BE2C (cell line): Measurements from ENCODE around the gene CRYBA2.

Source experiments
- DNase-seq: peaks from one replicate; pipeline ENCODE4 v3.0.0-alpha.2; 2020
- H3K27me3 ChIP-seq: fragments of 250-450 bp; sonication (Bioruptor Pico); 2 replicates; pipeline ENCODE4 v1.5.1; 2020; ENCODE audit warnings: mild to moderate bottlenecking
- H3K36me3 ChIP-seq: fragments of 250-450 bp; sonication (Bioruptor Pico); 2 replicates; pipeline ENCODE4 v1.5.1; 2020; ENCODE audit warnings: mild to moderate bottlenecking
- H3K4me1 ChIP-seq: fragments of 250-450 bp; sonication (Bioruptor Pico); 2 replicates; pipeline ENCODE4 v1.5.1; 2020
- H3K4me3 ChIP-seq: 2 replicates; pipeline ENCODE4 v1.5.1; 2011; ENCODE audit warnings: low read depth, low read length
- H3K9me3 ChIP-seq: fragments of 250-450 bp; sonication (Bioruptor Pico); 2 replicates; pipeline ENCODE4 v1.5.1; 2020
- TF ChIP-seq, protein P1 (sequence below): IDR thresholded peaks from 2 replicates; pipeline ENCODE4 v1.5.1; 2012; ENCODE audit warnings: mild to moderate bottlenecking, low read depth, low read length

The CRYBA2 gene

DNA sequence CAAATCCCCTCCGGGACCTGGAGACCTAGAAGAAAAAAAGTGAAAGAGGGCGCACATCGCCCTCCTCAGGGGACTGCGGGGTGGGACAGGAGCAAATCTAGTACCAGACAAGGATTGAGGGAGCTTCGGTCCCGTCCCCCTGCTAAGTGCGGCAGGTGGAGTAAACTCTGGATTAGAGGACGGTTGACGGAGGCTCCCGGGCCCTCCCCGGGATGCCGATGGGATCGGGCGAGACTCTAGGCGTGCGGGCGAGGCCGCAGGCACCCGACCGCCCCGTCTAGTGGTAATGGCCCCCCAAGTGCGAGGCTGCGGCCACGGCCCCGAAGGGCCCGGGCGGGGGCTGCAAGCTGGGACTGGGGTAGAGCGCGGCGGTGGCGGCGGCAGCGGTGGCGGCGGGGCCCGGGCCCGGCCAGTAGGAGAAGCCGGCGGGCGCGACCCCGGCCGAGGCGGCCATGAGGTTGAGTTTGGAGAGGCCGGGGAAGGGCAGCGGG, 11.8 kb downstream of the CRYBA2 start:
- Histone ChIP-seq H3K36me3 (peaks cover 26% of the 10 kb centered on the region), H3K27me3 (peaks cover 3% of the 10 kb centered on the region; the same call in 1 of the 2 replicates), H3K4me3 (peak overlapping the region; percentile 96), H3K9me3 (no peaks in the 10 kb centered on the region), H3K4me1 (peaks cover 16% of the 10 kb centered on the region)
- TF ChIP-seq, protein P1, sequence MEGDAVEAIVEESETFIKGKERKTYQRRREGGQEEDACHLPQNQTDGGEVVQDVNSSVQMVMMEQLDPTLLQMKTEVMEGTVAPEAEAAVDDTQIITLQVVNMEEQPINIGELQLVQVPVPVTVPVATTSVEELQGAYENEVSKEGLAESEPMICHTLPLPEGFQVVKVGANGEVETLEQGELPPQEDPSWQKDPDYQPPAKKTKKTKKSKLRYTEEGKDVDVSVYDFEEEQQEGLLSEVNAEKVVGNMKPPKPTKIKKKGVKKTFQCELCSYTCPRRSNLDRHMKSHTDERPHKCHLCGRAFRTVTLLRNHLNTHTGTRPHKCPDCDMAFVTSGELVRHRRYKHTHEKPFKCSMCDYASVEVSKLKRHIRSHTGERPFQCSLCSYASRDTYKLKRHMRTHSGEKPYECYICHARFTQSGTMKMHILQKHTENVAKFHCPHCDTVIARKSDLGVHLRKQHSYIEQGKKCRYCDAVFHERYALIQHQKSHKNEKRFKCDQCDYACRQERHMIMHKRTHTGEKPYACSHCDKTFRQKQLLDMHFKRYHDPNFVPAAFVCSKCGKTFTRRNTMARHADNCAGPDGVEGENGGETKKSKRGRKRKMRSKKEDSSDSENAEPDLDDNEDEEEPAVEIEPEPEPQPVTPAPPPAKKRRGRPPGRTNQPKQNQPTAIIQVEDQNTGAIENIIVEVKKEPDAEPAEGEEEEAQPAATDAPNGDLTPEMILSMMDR = peak; percentile 45
- DNase-seq = peak; percentile 60

DNA sequence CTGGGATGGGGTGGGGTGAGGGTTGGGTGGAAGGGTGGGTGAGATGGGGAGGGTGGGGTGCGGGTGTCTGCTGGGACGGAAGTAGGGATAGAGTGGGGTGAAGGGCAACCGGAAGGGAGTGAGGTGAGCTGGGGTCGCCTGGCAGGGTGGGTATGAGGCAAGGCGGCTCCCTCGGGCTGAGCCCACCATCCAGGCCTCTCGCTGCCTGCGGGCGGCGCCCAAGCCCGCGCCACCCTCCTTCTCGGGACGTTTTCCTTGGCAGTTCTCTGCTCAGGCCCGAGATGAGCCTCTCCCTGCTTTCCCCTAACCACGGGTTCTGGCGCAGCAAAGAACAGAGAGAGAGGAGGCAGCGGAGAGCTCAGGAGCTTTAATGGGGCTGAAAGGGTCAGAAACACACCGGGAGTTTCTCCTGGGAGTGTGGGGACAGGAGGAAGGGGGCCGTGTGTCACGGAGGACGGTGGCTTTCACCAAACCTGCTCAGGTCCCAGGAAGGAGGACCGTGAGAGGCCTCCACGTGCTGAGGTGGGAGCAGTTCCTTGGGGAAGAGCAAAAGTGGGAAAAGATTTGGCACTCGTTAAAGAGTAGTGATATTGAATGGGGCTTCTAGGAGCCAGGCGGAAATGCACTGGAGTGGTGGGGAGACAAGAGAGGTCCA, 12.4 kb downstream of the CRYBA2 start:
- Histone ChIP-seq H3K4me1 (peaks cover 10% of the 10 kb centered on the region), H3K27me3 (peaks cover 3% of the 10 kb centered on the region; the same call in 1 of the 2 replicates), H3K36me3 (peaks cover 26% of the 10 kb centered on the region), H3K9me3 (no peaks in the 10 kb centered on the region), H3K4me3 (peak overlapping the region; percentile 60)
- TF ChIP-seq, protein P1 = peak; percentile 31
- DNase-seq = peak; percentile 72

DNA sequence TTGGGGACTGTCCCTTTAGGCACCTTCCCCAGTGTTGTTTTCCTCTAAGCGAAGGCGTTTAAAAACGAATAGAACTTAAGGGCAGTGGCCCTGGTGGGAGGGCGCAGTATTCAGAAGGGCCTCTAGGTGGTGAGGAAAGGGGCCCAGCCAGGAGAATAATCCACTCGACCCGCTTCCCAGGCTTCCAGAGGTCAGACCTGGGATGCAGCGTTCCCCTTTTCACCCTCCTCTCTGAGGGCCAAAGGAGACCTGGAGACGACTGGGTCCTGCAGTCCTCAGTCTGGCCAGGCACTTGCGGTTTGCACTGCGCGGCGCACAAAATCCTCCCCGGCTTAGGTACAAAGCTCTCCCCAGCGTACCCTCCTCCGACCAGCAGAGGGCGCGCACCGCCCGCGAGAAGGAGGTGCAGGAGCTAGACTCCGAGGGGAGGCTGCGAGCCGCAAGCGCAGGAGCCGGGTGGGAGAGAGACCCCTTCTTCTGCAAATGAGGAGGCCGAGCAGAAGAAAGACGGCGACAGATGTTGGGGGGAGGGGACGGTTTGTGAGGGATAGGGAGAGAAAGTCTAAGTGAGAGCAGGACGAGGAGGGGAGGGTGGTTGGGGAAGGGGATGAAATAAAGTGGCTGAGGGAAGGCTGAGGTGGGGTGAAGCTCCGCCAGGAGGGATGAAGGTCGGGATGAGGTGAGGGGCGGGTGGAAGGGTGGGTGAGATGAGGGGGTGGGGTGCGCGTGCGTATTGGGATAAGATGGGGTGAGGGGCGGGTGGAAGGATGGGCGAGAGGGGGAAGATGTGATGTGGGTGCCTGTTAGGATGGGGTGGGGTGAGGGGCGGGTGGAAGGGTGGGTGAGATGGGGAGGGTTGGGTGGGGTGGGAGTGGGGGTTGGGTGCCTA, 13.1 kb downstream of the CRYBA2 start:
- TF ChIP-seq, protein P1 = peak; percentile 91
- H3K27me3 ChIP-seq = peaks cover 3% of the 10 kb centered on the region; the same call in 1 of the 2 replicates
- H3K36me3 ChIP-seq = peaks cover 26% of the 10 kb centered on the region
- H3K4me1 ChIP-seq = peaks cover 7% of the 10 kb centered on the region
- peak; percentile 94 for DNase-seq
- peak overlapping the region; percentile 64 for H3K4me3 ChIP-seq
- H3K9me3 ChIP-seq = no peaks in the 10 kb centered on the region

- H3K36me3 ChIP-seq = no peaks in the 10 kb centered on the region
- TF ChIP-seq, protein P1 = no peak
- H3K9me3 ChIP-seq = no peaks in the 10 kb centered on the region
- no peak for DNase-seq
- peaks cover 3% of the 10 kb centered on the region; the same call in 1 of the 2 replicates for H3K4me1 ChIP-seq
- H3K4me3 ChIP-seq = no peak overlapping the region
- H3K27me3 ChIP-seq = no peaks in the 10 kb centered on the region
Measured at GRCh38 chr2:218975060-218975777, 18.0 kb downstream of the CRYBA2 start.

DNA sequence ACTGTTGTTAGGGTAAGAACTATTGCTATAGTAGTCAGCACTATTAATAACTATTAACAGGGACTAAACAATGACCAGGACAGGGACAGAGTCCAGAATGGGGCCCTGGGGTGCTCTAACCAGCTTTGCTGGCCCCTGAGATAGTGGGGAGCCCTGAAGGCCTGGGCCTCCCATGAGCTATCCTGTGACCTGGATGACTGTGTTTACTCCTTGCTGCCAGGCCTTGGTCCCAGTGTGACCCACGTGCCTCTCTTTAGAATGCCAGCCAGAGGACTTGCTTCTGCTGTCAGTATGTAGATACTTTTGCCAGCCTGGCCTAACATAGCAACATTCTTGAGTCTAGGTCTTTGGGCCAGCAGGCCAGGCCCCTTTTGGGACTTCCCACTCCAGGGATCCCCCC, 22.3 kb downstream of the CRYBA2 start:
- TF ChIP-seq, protein P1 = no peak
- H3K27me3 ChIP-seq = no peaks in the 10 kb centered on the region
- H3K36me3 ChIP-seq = no peaks in the 10 kb centered on the region

More for the DNA sequence above, 22.3 kb downstream of the CRYBA2 start:
- Histone ChIP-seq H3K9me3 (no peaks in the 10 kb centered on the region), H3K4me1 (peaks cover 3% of the 10 kb centered on the region; the same call in 1 of the 2 replicates), H3K4me3 (no peak overlapping the region)
- no peak for DNase-seq
